WTC11 (cell line): ENCODE data around the gene ZMYND8.

ENCODE experiments used
- ATF3 ChIP-seq: sonication (generic); formaldehyde crosslinking; conservative IDR thresholded peaks from 2 replicates; pipeline ENCODE4 v1.8.1; 2022; ENCODE audit warnings: mild to moderate bottlenecking, missing genetic modification reagents
- CBFB ChIP-seq: sonication (generic); formaldehyde crosslinking; IDR thresholded peaks from 2 replicates; pipeline ENCODE4 v1.8.1; 2022; ENCODE audit warnings: mild to moderate bottlenecking, low read depth, missing genetic modification reagents
- CREB1 ChIP-seq: sonication (generic); formaldehyde crosslinking; IDR thresholded peaks from 2 replicates; pipeline ENCODE4 v1.8.0; 2023; ENCODE audit warnings: mild to moderate bottlenecking, missing genetic modification reagents
- CTCF ChIP-seq: fragments of 200-600 bp; IDR thresholded peaks from 2 replicates; pipeline ENCODE4 v1.8.0; 2022; ENCODE audit warnings: antibody characterized with exemption
- FOXK1 ChIP-seq: sonication (generic); formaldehyde crosslinking; IDR thresholded peaks from 2 replicates; pipeline ENCODE4 v1.8.0; 2022; ENCODE audit warnings: mild to moderate bottlenecking, moderate library complexity, missing genetic modification reagents
- MLX ChIP-seq: sonication (generic); formaldehyde crosslinking; IDR thresholded peaks from 2 replicates; pipeline ENCODE4 v1.8.1; 2023; ENCODE audit warnings: mild to moderate bottlenecking, missing genetic modification reagents, moderate library complexity
- MXD4 ChIP-seq: fragments of 250-450 bp; sonication (Bioruptor Pico); IDR thresholded peaks from 2 replicates; pipeline ENCODE4 v1.8.0; 2021; ENCODE audit warnings: mild to moderate bottlenecking, moderate library complexity, borderline replicate concordance
- NR2C2 ChIP-seq: sonication (generic); formaldehyde crosslinking; IDR thresholded peaks from 2 replicates; pipeline ENCODE4 v1.8.0; 2022; ENCODE audit warnings: mild to moderate bottlenecking, missing genetic modification reagents
- NR3C1 ChIP-seq: sonication (generic); formaldehyde crosslinking; conservative IDR thresholded peaks from 2 replicates; pipeline ENCODE4 v1.8.1; 2023; ENCODE audit warnings: low read depth, mild to moderate bottlenecking, missing genetic modification reagents
- SP1 ChIP-seq: sonication (generic); formaldehyde crosslinking; conservative IDR thresholded peaks from 2 replicates; pipeline ENCODE4 v1.8.1; 2022; ENCODE audit warnings: missing genetic modification reagents

- TF ChIP-seq ATF3 (CRISPR knock-in tag) (no peak), SP1 (no peak), MLX (no peak), CTCF (no peak), CREB1 (CRISPR knock-in tag) (no peak), MXD4 (CRISPR knock-in tag) (no peak), FOXK1 (CRISPR knock-in tag) (no peak), NR3C1 (CRISPR knock-in tag) (no peak), NR2C2 (CRISPR knock-in tag) (no peak), CBFB (no peak)
These were observed 845 bp downstream of the ZMYND8 start for GRCh38 chr20:47355489-47356219.
